K562 (cell line): Measurements from ENCODE around the gene CDH3. TPM values are rescaled to one million over a fixed set of nuclear protein-coding genes. Genes with fewer than 3 reads are reported as not detected.
A peak's percentile ranks its signal among the peaks of the same experiment; 100 is the strongest.

ENCODE experiments used
- ARID2 ChIP-seq: fragments of 450-650 bp; IDR thresholded peaks from 2 replicates; pipeline ENCODE4 v1.6.1; 2017; ENCODE audit warnings: antibody characterized with exemption, mild to moderate bottlenecking
- BACH1 ChIP-seq: fragments of 200-800 bp; sonication (Bioruptor generic); IDR thresholded peaks from 2 replicates; pipeline ENCODE4 v1.6.1; 2016; ENCODE audit warnings: missing genetic modification characterization, missing compliant biosample characterization
- CHD4 ChIP-seq: fragments of 200-600 bp; sonication (generic); IDR thresholded peaks from 3 replicates; pipeline ENCODE4 v1.6.1; 2012; ENCODE audit warnings: low read depth, mild to moderate bottlenecking, mixed read lengths, low read length, inconsistent platforms; ENCODE audit not compliant: insufficient read depth, insufficient replicate concordance, poor library complexity, severe bottlenecking
- DNMT1 ChIP-seq: fragments of 450-650 bp; IDR thresholded peaks from 2 replicates; pipeline ENCODE4 v1.6.1; 2016; ENCODE audit warnings: antibody characterized with exemption, mild to moderate bottlenecking
- MITF ChIP-seq: IDR thresholded peaks from 2 replicates; pipeline ENCODE4 v1.6.1; 2014; ENCODE audit warnings: antibody characterized with exemption
- PRPF4 ChIP-seq: fragments of 200-400 bp; formaldehyde crosslinking; IDR thresholded peaks from one replicate; pipeline ENCODE4 v1.6.1; 2017; ENCODE audit warnings: low read length, low read depth, mild to moderate bottlenecking; ENCODE audit not compliant: insufficient read depth, poor library complexity, severe bottlenecking
- RB1 ChIP-seq: fragments of 450-650 bp; IDR thresholded peaks from 2 replicates; pipeline ENCODE4 v1.6.1; 2017; ENCODE audit warnings: low read depth, mild to moderate bottlenecking
- SLC30A9 ChIP-seq: fragments of 250-450 bp; sonication (Bioruptor Pico); IDR thresholded peaks from 2 replicates; pipeline ENCODE4 v1.8.0; 2022; ENCODE audit warnings: mild to moderate bottlenecking, moderate library complexity
- TGIF2 ChIP-seq: sonication (generic); formaldehyde crosslinking; IDR thresholded peaks from 2 replicates; pipeline ENCODE4 v1.8.1; 2022; ENCODE audit warnings: mild to moderate bottlenecking, missing genetic modification reagents, moderate library complexity
- ZFP91 ChIP-seq: sonication (generic); formaldehyde crosslinking; IDR thresholded peaks from 2 replicates; pipeline ENCODE4 v1.8.0; 2022; ENCODE audit warnings: mild to moderate bottlenecking, missing genetic modification reagents
- ZNF449 ChIP-seq: fragments of 250-450 bp; sonication (Bioruptor Pico); IDR thresholded peaks from 2 replicates; pipeline ENCODE4 v1.8.0; 2022; ENCODE audit warnings: moderate library complexity, mild to moderate bottlenecking, inconsistent platforms
- ZNF699 ChIP-seq: fragments of 250-450 bp; sonication (Bioruptor Pico); IDR thresholded peaks from 2 replicates; pipeline ENCODE4 v1.8.0; 2021; ENCODE audit warnings: mild to moderate bottlenecking, moderate library complexity; ENCODE audit not compliant: insufficient replicate concordance
- ZNF77 ChIP-seq: fragments of 250-450 bp; sonication (Bioruptor Pico); IDR thresholded peaks from 2 replicates; pipeline ENCODE4 v1.5.0; 2020
- ZZZ3 ChIP-seq: fragments of 450-650 bp; IDR thresholded peaks from 2 replicates; pipeline ENCODE4 v1.6.1; 2016; ENCODE audit warnings: antibody characterized with exemption, mild to moderate bottlenecking, moderate library complexity
- polyA plus RNA-seq, 8 experiments: library from polyadenylated mRNA; depleted of rRNA in 4 of 8; stranded (reverse) in 5 of 8; unstranded in 3 of 8; fragments of >200 nt; fragmentation: Nextera tagmentation in 2 of 8; fragmentation: Illumina TruSeq in 1 of 8; extraction: Ambion mirVana in 2 of 8; extraction: Trizol in 1 of 8; gene quantifications; 2 replicates each; pipeline versions ENCODE4 v1.2.1 to v1.2.3, GENCODE V29; 2011 to 2014; ENCODE audit warnings: inconsistent platforms in 1 of 8, missing spikeins in 1 of 8
- total RNA-seq, 7 experiments: library from RNA; depleted of rRNA in 6 of 7; stranded (reverse); fragments of >200 nt in 6 of 7; fragmentation: Illumina TruSeq in 2 of 7; extraction: Trizol in 2 of 7; gene quantifications; 2 replicates each; pipeline versions ENCODE4 v1.2.1 to v1.2.3, GENCODE V29; 2011 to 2021; ENCODE audit warnings: low replicate concordance in 1 of 7
- TF ChIP-seq, protein P1 (sequence below): fragments of 450-650 bp; formaldehyde crosslinking; IDR thresholded peaks from 2 replicates; pipeline ENCODE4 v1.4.0; 2020; ENCODE audit warnings: mild to moderate bottlenecking, mixed read lengths

CDH3 gene
- total and polyA plus RNA-seq, 9 of the 15 experiments (the other 6 are each of a cell fraction or from before 2014, with no cell fraction given) = 0.06 to 0.09 TPM; not detected in 7

DNA sequence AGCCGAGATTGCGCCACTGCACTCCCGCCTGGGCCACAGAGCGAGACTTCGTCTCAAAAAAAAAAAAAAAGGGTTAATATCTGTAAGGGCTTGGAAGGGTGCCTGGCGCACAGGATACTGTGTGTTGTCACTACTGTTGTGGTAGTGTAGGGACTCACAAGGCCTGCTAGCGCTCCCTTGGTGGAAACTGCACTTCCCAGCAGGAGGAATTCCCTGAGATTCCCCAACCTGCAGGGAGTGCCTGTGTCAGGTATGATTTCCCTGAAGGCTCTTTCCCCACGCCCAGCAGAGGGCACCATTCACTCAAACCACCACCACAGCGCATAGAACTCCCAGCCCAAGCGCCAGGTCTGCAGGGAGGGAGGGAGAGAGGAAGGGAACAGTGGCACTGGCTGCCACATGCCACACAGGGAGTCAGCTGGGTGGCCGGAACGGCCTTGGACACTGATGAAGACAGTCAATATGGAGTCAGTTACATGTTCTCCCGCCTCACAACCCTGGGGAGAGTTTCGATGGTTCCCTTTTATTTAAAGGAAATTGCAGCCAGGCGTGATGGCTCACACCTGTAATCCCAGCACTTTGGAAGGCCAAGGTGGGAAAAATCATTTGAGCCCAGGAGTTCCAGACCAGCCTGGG is 59.2 kb downstream of the CDH3 start (continued):
- TF ChIP-seq, protein P1, sequence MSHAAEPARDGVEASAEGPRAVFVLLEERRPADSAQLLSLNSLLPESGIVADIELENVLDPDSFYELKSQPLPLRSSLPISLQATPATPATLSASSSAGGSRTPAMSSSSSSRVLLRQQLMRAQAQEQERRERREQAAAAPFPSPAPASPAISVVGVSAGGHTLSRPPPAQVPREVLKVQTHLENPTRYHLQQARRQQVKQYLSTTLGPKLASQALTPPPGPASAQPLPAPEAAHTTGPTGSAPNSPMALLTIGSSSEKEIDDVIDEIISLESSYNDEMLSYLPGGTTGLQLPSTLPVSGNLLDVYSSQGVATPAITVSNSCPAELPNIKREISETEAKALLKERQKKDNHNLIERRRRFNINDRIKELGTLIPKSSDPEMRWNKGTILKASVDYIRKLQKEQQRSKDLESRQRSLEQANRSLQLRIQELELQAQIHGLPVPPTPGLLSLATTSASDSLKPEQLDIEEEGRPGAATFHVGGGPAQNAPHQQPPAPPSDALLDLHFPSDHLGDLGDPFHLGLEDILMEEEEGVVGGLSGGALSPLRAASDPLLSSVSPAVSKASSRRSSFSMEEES = no peak
- TF ChIP-seq DNMT1 (no peak), ZZZ3 (no peak), PRPF4 (no peak), ZNF77 (CRISPR knock-in tag) (no peak), ARID2 (peak; percentile 95), TGIF2 (CRISPR knock-in tag) (no peak), MITF (no peak), SLC30A9 (CRISPR knock-in tag) (no peak), ZNF699 (no peak), CHD4 (no peak), ZFP91 (CRISPR knock-in tag) (no peak), BACH1 (tag) (no peak), ZNF449 (no peak), RB1 (peak; percentile 50; the same call in 1 of the 2 replicates)
